PFSK-1 (cell line): ENCODE data around the gene NOCT. TPM values are rescaled to one million over a fixed set of nuclear protein-coding genes. Genes with fewer than 3 reads are reported as not detected.
A peak's percentile ranks its signal among the peaks of the same experiment; 100 is the strongest.

Source experiments
- FOXP2 ChIP-seq: optimal IDR thresholded peaks from 2 replicates; pipeline ENCODE3; 2011; ENCODE audit warnings: borderline replicate concordance, control low read depth, inconsistent platforms; ENCODE audit not compliant: insufficient read depth; ENCODE audit errors: extremely low read length, extremely low read depth
- POLR2AphosphoS5 ChIP-seq: IDR thresholded peaks from 2 replicates; pipeline ENCODE4 v1.6.1; 2012; ENCODE audit warnings: low read depth, mild to moderate bottlenecking, control low read depth, low read length, moderate library complexity
- SIN3A ChIP-seq: IDR thresholded peaks from 2 replicates; pipeline ENCODE4 v1.6.1; 2012; ENCODE audit warnings: mild to moderate bottlenecking, low read length, moderate library complexity, borderline replicate concordance; ENCODE audit not compliant: insufficient read depth
- TAF1 ChIP-seq: IDR thresholded peaks from 2 replicates; pipeline ENCODE4 v1.6.1; 2012; ENCODE audit warnings: low read length, control low read depth, borderline replicate concordance; ENCODE audit not compliant: insufficient read depth
- polyA plus RNA-seq: library from polyadenylated mRNA; unstranded; fragments of >200 nt; gene quantifications from one replicate; pipeline ENCODE4 v1.2.1, GENCODE V29; 2012; ENCODE audit warnings: low read depth, missing spikeins; ENCODE audit not compliant: insufficient read length
- TF ChIP-seq, protein P1 (sequence below), 2 experiments: IDR thresholded peaks; 2 replicates each; pipeline versions ENCODE4 v1.6.1 to v1.8.0; 2011 to 2012; ENCODE audit warnings: low read depth in 2 of 2, low read length in 2 of 2, control low read depth in 1 of 2, inconsistent platforms in 1 of 2, mild to moderate bottlenecking in 1 of 2, moderate library complexity in 1 of 2; ENCODE audit not compliant: insufficient read depth in 1 of 2

Gene NOCT, protein sequence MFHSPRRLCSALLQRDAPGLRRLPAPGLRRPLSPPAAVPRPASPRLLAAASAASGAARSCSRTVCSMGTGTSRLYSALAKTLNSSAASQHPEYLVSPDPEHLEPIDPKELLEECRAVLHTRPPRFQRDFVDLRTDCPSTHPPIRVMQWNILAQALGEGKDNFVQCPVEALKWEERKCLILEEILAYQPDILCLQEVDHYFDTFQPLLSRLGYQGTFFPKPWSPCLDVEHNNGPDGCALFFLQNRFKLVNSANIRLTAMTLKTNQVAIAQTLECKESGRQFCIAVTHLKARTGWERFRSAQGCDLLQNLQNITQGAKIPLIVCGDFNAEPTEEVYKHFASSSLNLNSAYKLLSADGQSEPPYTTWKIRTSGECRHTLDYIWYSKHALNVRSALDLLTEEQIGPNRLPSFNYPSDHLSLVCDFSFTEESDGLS
- 3.9 TPM for polyA plus RNA-seq

DNA sequence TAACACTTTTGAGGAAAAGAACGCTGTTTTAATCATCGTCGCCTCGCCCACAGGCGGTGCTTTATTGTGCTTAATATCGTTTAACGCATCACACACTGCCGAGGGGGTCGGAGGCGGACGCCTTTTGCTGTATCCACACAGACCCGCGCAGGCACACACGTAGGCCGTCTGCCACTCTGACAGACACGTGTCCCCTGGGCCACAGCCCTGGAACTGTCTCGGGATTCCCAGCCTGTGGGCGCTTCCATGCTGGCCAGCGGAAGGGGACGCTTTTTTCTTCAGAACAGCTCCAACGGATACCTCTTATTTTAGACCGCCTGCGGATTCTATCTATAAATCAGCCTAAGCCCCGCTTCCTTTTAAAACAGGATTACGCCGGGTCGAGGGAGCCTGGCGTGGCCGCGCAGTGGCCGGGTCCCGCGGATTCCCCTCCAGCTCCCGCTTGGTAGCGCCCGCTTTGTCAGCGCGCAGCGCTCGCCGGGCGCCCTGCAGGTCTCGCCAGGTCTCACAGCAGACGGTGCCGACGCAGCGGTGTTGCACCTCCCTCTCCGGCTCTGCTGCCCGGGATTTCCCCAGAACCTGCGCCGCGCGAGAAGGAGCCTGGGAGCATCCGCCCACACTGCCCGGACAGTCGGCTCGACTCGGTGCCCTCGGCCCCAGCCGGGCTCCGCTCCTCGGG, at the start of gene NOCT:
Gene NOCT (plus strand): TSS at position 513 of the 679 bp plus-strand sequence. CDS start 201 bp downstream, outside the sequence.
- TF ChIP-seq SIN3A, result peak; percentile 84; the same call in 1 of the 2 replicates
- TF ChIP-seq, protein P1, sequence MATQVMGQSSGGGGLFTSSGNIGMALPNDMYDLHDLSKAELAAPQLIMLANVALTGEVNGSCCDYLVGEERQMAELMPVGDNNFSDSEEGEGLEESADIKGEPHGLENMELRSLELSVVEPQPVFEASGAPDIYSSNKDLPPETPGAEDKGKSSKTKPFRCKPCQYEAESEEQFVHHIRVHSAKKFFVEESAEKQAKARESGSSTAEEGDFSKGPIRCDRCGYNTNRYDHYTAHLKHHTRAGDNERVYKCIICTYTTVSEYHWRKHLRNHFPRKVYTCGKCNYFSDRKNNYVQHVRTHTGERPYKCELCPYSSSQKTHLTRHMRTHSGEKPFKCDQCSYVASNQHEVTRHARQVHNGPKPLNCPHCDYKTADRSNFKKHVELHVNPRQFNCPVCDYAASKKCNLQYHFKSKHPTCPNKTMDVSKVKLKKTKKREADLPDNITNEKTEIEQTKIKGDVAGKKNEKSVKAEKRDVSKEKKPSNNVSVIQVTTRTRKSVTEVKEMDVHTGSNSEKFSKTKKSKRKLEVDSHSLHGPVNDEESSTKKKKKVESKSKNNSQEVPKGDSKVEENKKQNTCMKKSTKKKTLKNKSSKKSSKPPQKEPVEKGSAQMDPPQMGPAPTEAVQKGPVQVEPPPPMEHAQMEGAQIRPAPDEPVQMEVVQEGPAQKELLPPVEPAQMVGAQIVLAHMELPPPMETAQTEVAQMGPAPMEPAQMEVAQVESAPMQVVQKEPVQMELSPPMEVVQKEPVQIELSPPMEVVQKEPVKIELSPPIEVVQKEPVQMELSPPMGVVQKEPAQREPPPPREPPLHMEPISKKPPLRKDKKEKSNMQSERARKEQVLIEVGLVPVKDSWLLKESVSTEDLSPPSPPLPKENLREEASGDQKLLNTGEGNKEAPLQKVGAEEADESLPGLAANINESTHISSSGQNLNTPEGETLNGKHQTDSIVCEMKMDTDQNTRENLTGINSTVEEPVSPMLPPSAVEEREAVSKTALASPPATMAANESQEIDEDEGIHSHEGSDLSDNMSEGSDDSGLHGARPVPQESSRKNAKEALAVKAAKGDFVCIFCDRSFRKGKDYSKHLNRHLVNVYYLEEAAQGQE (IDR thresholded peaks at IDR 0.05; ENCODE audit: insufficient read depth in 1 of 2, low read depth in 2 of 2, low read length in 2 of 2), result peak; percentile 44 to 71; a peak in 3 of 4 replicates
- peak; percentile 87 for TF ChIP-seq FOXP2
- TF ChIP-seq TAF1, result peak; percentile 99
- peak; percentile 92 for TF ChIP-seq POLR2AphosphoS5

DNA sequence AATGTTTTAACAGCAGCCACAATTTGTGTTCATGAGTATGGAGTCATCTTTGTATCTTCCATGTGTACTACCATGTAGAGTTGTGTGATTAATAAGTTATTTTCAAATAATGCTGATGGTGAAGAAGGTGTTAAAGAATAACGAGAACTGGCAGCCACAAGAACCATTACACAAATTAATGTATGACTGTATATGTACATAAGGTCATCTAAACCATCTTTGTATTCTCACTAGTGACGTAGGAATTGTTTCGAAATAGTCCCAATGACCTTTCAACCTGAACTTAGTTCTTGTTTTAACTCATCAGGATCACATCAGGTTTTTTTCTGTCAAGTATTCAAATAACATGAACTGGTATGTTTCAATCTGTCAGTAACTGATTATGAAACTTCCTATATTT, 48.3 kb upstream of the NOCT start:
- TF ChIP-seq POLR2AphosphoS5 (no peak), FOXP2 (no peak), SIN3A (no peak), TAF1 (no peak)
- TF ChIP-seq, protein P1 (IDR thresholded peaks at IDR 0.05; ENCODE audit: insufficient read depth in 1 of 2, low read depth in 2 of 2, low read length in 2 of 2), result no peak

DNA sequence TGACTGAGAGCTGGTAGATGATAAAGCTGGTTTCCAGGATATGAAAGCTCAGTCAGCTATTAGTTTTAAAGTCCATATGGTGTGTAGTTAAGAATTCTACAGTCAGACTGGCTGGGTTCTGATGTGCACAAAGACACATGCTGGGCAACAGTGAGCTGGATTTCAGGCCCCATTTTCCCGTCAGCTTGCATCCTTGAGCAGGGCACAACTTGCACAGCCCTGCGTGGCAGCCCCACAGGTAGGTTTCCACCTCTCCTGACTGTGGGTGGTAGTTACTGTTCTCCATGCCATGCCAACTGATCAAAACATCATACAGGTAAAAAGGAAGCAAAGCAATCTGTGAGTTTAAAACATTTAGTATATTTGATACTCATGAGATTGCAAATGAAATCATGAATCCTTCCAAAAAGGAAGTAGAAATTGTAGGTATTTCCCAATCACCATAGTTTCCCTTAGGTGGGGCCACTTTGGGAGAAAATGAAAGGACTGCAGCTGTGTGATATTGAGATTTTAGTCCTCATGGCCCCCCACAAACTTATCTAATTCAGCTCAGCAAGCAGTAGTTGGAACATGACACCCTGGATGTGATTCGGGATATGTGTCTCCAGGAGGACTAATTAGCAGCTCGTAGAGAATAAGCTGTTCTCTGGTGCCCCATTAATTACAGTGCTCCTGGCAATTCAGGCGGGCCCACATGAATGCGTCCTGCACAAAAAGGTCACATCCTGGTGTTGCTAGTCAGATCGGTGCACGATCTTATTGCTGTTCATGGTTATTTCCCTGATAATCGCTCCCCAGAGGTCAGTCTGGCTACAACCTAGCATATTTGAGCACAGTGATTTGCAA, 42.4 kb upstream of the NOCT start:
- TF ChIP-seq TAF1, result no peak
- no peak for TF ChIP-seq FOXP2
- no peak for TF ChIP-seq POLR2AphosphoS5
- no peak for TF ChIP-seq SIN3A
- TF ChIP-seq, protein P1 (IDR thresholded peaks at IDR 0.05; ENCODE audit: insufficient read depth in 1 of 2, low read depth in 2 of 2, low read length in 2 of 2), result no peak

DNA sequence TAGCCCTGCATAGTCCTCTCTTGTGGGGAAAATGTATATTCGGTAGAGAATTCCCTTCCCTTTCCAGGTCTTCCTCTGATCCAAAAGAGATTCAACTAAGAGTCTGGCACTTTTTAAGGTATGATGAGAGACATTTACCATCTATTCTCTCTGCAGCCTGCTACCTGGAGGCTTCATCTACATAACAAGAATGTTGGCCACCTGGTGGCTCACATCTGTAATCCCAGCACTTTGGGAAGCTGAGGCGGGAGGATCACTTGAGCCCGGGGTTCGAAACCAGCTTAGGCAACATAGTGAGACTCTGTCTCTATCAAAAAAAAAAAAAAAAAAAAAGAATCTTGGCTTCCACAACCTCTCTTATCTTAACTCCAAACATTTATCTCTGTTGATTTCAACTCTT, 40.4 kb upstream of the NOCT start:
- TF ChIP-seq FOXP2, result no peak
- TF ChIP-seq SIN3A, result no peak
- TF ChIP-seq POLR2AphosphoS5, result no peak
- no peak for TF ChIP-seq TAF1
- TF ChIP-seq, protein P1 (IDR thresholded peaks at IDR 0.05; ENCODE audit: insufficient read depth in 1 of 2, low read depth in 2 of 2, low read length in 2 of 2), result no peak
